Measurements from ENCODE around the gene CNTN4.

DNA sequence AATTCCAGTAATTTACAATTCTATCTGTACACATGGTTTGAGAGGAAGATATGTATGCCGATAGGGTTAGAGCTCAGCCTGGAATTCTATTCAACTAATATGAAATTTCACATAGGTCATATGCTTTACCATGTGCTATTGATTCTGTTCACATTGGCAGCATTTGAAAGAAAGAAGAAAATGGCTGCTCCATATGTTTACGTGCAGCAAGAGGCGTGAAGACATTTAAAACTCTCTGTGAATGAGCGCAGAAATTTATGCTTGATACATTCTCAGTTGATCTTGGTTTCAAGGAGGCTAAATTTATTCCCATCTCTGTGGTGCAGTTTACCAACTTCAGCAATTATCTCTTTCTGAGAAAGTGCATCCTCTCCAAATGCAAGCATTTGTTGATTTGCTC is 478.9 kb downstream of the CNTN4 start:
- TF ChIP-seq TARDBP (IDR thresholded peaks at IDR 0.05) (no peak), ELF4 (IDR thresholded peaks at IDR 0.05) (no peak), FOXM1 (IDR thresholded peaks at IDR 0.05; ENCODE audit: borderline replicate concordance) (no peak), BHLHE40 (IDR thresholded peaks at IDR 0.05; ENCODE audit: borderline replicate concordance) (no peak), SUZ12 (IDR thresholded peaks at IDR 0.05) (no peak), FOXA1 (IDR thresholded peaks at IDR 0.05) (no peak), ZNF384 (IDR thresholded peaks at IDR 0.05) (no peak), LEF1 (IDR thresholded peaks at IDR 0.05; ENCODE audit: borderline replicate concordance) (no peak)
- TF ChIP-seq, protein P1, sequence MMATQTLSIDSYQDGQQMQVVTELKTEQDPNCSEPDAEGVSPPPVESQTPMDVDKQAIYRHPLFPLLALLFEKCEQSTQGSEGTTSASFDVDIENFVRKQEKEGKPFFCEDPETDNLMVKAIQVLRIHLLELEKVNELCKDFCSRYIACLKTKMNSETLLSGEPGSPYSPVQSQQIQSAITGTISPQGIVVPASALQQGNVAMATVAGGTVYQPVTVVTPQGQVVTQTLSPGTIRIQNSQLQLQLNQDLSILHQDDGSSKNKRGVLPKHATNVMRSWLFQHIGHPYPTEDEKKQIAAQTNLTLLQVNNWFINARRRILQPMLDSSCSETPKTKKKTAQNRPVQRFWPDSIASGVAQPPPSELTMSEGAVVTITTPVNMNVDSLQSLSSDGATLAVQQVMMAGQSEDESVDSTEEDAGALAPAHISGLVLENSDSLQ (IDR thresholded peaks at IDR 0.05) = no peak

Measured in HEK293T (cell line).